Tibial nerve (tissue), 4 donors: ENCODE results near the gene UBE2D1. TPM values are rescaled to one million over a fixed set of nuclear protein-coding genes. Genes with fewer than 3 reads are reported as not detected.

ENCODE experiments used
- DNase-seq, 2 donors: peaks; one replicate each; pipeline ENCODE4 v3.0.0-alpha.2; 2019; ENCODE audit warnings: low spot score in 2 of 2
- H3K27ac ChIP-seq, 4 donors: fragments of 200-600 bp; sonication (generic) in 3 of 4; one replicate each; pipeline ENCODE4 v1.5.1; 2017 to 2019; ENCODE audit warnings: mild to moderate bottlenecking in 1 of 4
- H3K27me3 ChIP-seq, 2 donors: fragments of 200-600 bp; sonication (generic) in 1 of 2; one replicate each; pipeline versions ENCODE4 v1.5.1 to v1.6.0; 2017 to 2019
- H3K36me3 ChIP-seq, 3 donors: fragments of 200-600 bp; sonication (generic); one replicate each; pipeline ENCODE4 v1.5.1; 2018 to 2019
- H3K4me1 ChIP-seq, 4 donors: fragments of 200-600 bp; sonication (generic) in 3 of 4; one replicate each; pipeline ENCODE4 v1.5.1; 2017 to 2019
- H3K4me3 ChIP-seq, 4 donors: fragments of 200-600 bp; sonication (generic) in 3 of 4; one replicate each; pipeline ENCODE4 v1.5.1; 2017 to 2019; ENCODE audit warnings: mild to moderate bottlenecking in 1 of 4, moderate library complexity in 1 of 4
- H3K9me3 ChIP-seq, 4 donors: fragments of 200-600 bp; sonication (generic) in 3 of 4; one replicate each; pipeline ENCODE4 v1.5.1; 2017 to 2019
- CTCF ChIP-seq, 5 experiments: fragments of 200-600 bp in 3 of 5; fragments of 450-650 bp in 2 of 5; sonication (generic) in 3 of 5; IDR thresholded peaks; one replicate each; pipeline ENCODE4 v1.5.1; 2016 to 2019; ENCODE audit warnings: antibody characterized with exemption in 5 of 5, mild to moderate bottlenecking in 3 of 5, moderate library complexity in 2 of 5
- EP300 ChIP-seq, 2 donors: sonication (generic); formaldehyde crosslinking; IDR thresholded peaks; one replicate each; pipeline ENCODE4 v1.6.1; 2017; ENCODE audit warnings: antibody characterized with exemption in 2 of 2, mild to moderate bottlenecking in 1 of 2
- POLR2A ChIP-seq, 2 donors: fragments of 450-650 bp; IDR thresholded peaks; one replicate each; pipeline ENCODE4 v1.6.1; 2017; ENCODE audit warnings: antibody characterized with exemption in 2 of 2, mild to moderate bottlenecking in 2 of 2, moderate library complexity in 2 of 2
- WGBS, 2 donors: methylation state at CpG; one replicate each; pipeline ENCODE4 v1.1.5; 2018; 5-methylcytosine and 5-hydroxymethylcytosine counted together
- total RNA-seq, 4 donors: library from RNA; depleted of rRNA; stranded (reverse); fragments of >200 nt; gene quantifications; one replicate each; pipeline ENCODE4 v1.1.0, GENCODE V29; 2016

The UBE2D1 gene
- 10 to 100 TPM in 2 of 4 donors, 1 to 10 TPM in 2; 9.3 to 22.5 (median 12.9) TPM for total RNA-seq

- H3K27ac ChIP-seq: peak within 1 kb of the TSS; percentile 62 to 88 (median 85)
- WGBS, 2 donors: 0% methylated on average over 14 to 42 of the region's 49 CpGs
- H3K27me3 ChIP-seq: no peaks in the 10 kb centered on the region
- TF ChIP-seq POLR2A (IDR thresholded peaks at IDR 0.05) (peak; percentile 74 to 84), CTCF (IDR thresholded peaks at IDR 0.05) (peak in 2 of 5 experiments; percentile 16 to 27), EP300 (IDR thresholded peaks at IDR 0.05) (peak in 1 of 2 donors; percentile 94)
- no peaks in the 10 kb centered on the region for H3K36me3 ChIP-seq
- no peaks in the 10 kb centered on the region for H3K9me3 ChIP-seq
- H3K4me1 ChIP-seq: peaks cover 0 to 32% (median 9%) of the 10 kb centered on the region in 4 donors
- DNase-seq: peak; percentile 75 to 80
- H3K4me3 ChIP-seq: peak within 1 kb of the TSS; percentile 75 to 95 (median 84)
Observed at GRCh38 chr10:58334817-58335305, at the start of gene UBE2D1. Gene UBE2D1, plus strand, starts transcription at chr10:58335006. Its CDS starts 196 bp downstream, at chr10:58335202.

DNA sequence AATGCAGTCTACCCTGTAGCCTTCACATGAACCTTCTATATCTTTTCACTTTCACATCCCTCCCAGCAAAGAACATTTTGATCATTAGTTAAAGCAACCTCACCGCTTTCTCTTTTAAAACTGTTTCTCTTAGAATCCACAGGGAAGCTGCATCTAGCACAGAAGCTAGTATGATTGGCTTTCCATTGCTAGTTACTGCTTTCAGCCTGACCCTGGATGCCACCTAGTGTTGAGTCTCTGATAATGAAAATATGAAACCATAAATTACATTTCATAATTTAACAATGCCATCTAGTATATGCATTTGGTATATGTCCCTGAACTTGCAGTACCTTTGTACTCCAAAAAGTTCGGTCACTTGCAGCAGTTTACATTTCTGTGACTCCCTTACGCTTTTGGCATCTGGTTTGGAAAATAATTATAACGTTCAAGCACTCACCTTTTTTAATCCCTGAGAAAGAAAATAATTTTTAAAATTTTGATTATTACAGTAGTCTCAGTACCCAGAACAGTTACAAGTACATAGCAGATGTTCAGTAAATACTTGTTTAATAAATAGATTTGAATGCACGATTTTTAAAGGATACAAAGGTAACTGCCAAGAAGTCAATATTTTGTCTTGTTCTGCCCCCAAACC, 43.1 kb upstream of the UBE2D1 start:
- H3K36me3 ChIP-seq: no peaks in the 10 kb centered on the region
- no peaks in the 10 kb centered on the region for H3K9me3 ChIP-seq
- no peak overlapping the region for H3K27ac ChIP-seq
- WGBS, 2 donors: 51 to 65% methylated on average over 5 of the region's 5 CpGs
- no peak overlapping the region for H3K4me3 ChIP-seq
- H3K27me3 ChIP-seq: no peaks in the 10 kb centered on the region
- H3K4me1 ChIP-seq: no peaks in the 10 kb centered on the region
- TF ChIP-seq EP300 (IDR thresholded peaks at IDR 0.05): no peak
- TF ChIP-seq POLR2A (IDR thresholded peaks at IDR 0.05): no peak
- TF ChIP-seq CTCF (IDR thresholded peaks at IDR 0.05): peak; percentile 55 to 80 (median 73)
- peak in 1 of 2 donors; percentile 39 for DNase-seq

DNA sequence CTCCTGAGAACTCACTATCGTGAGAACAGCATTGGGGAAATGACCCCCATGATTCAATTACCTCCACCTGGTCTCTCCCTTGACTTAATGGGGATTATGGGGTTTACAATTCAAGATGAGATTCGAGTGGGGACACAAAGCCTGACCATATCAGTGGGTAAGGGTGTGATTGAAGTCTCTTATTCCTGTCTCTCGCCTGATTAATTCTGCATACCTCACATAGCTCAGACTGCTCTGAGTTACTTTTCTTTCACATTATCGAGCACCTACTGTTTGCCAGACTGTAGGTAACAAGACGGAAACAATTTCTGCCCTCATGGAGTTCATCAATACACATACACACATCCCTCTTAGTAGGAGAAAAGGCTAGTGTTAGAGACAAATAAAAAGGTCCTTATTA, 40.8 kb upstream of the UBE2D1 start:
- H3K36me3 ChIP-seq: no peaks in the 10 kb centered on the region
- TF ChIP-seq POLR2A (IDR thresholded peaks at IDR 0.05): no peak
- TF ChIP-seq CTCF (IDR thresholded peaks at IDR 0.05): no peak
- TF ChIP-seq EP300 (IDR thresholded peaks at IDR 0.05): no peak
- H3K4me1 ChIP-seq: no peaks in the 10 kb centered on the region
- no peaks in the 10 kb centered on the region for H3K27me3 ChIP-seq
- WGBS, 2 donors: 75 to 84% methylated on average over 5 of the region's 5 CpGs
- H3K27ac ChIP-seq: no peak overlapping the region
- no peak overlapping the region for H3K4me3 ChIP-seq
- DNase-seq: no peak
- no peaks in the 10 kb centered on the region for H3K9me3 ChIP-seq

DNA sequence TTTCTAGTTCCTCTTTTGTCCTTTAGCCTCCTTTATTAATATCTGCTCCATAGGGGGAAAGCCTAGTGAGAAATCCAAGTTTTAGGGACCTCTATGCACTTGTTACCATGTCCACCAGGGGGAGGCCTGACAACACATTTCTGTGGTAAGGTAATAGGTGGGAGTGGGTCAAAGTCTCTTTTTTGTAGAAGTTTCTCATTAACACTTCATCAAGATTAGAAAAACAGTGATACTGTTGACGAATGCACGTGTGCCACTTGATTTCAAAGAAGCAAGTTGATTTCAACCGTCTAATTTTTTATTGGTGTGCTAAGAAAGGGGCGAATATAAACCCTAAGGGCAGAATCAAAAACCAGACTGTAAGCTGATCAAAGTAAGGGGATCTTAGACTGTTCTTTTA, 35.2 kb upstream of the UBE2D1 start:
- Histone ChIP-seq H3K27me3 (no peaks in the 10 kb centered on the region), H3K9me3 (no peaks in the 10 kb centered on the region), H3K27ac (no peak overlapping the region), H3K4me1 (peaks cover 0 to 4% (median 0%) of the 10 kb centered on the region in 4 donors), H3K4me3 (no peak overlapping the region), H3K36me3 (no peaks in the 10 kb centered on the region)
- DNase-seq: peak in 1 of 2 donors; percentile 57
- 13 to 18% methylated on average over 4 of the region's 4 CpGs for WGBS, 2 donors
- TF ChIP-seq CTCF (IDR thresholded peaks at IDR 0.05) (peak; percentile 56 to 75 (median 62)), POLR2A (IDR thresholded peaks at IDR 0.05) (no peak), EP300 (IDR thresholded peaks at IDR 0.05) (no peak)

GRCh38 chr10:58300676-58301075, 34.1 kb upstream of the UBE2D1 start:
- no peaks in the 10 kb centered on the region for H3K9me3 ChIP-seq
- DNase-seq: no peak
- no peaks in the 10 kb centered on the region for H3K36me3 ChIP-seq
- H3K4me3 ChIP-seq: no peak overlapping the region
- no peak overlapping the region for H3K27ac ChIP-seq
- H3K4me1 ChIP-seq: peaks cover 0 to 4% (median 0%) of the 10 kb centered on the region in 4 donors
- H3K27me3 ChIP-seq: no peaks in the 10 kb centered on the region
- TF ChIP-seq POLR2A (IDR thresholded peaks at IDR 0.05): no peak
- TF ChIP-seq EP300 (IDR thresholded peaks at IDR 0.05): no peak
- TF ChIP-seq CTCF (IDR thresholded peaks at IDR 0.05): no peak
